ENCODE results near the gene CD200R1L. TPM values are rescaled to one million over a fixed set of nuclear protein-coding genes. Genes with fewer than 3 reads are reported as not detected.

Gene CD200R1L
- total RNA-seq, 3 donors from 2014 or later, result not detected

GRCh38 chr3:112773864-112774263, 72.8 kb downstream of the CD200R1L start:
- intact Hi-C loops (cut with DNase I, micrococcal nuclease), result no loop called here
- no peaks in the 10 kb centered on the region for H3K9me3 ChIP-seq
- peaks cover 9% of the 10 kb centered on the region for H3K4me1 ChIP-seq (ENCODE audit: low read depth)
- DNase-seq (peak in 2 of 3 donors; percentile 26 to 29), ATAC-seq (peak; percentile 85)
- no peak for TF ChIP-seq CTCF (IDR thresholded peaks at IDR 0.05)
- no peaks in the 10 kb centered on the region for H3K36me3 ChIP-seq (ENCODE audit: low read depth)
- H3K4me3 ChIP-seq, result no peak overlapping the region

- H3K36me3 ChIP-seq (ENCODE audit: low read depth), result no peaks in the 10 kb centered on the region
- no peak for TF ChIP-seq CTCF (IDR thresholded peaks at IDR 0.05)
- no peak for ATAC-seq
- peaks cover 9% of the 10 kb centered on the region for H3K4me1 ChIP-seq (ENCODE audit: low read depth)
- intact Hi-C loops (cut with DNase I, micrococcal nuclease), result no loop called here
- H3K9me3 ChIP-seq, result no peaks in the 10 kb centered on the region
- no peak overlapping the region for H3K4me3 ChIP-seq
- DNase-seq, result no peak
These were observed 75.7 kb downstream of the CD200R1L start for GRCh38 chr3:112770951-112771350.

- DNase-seq, result no peak
- ATAC-seq, result no peak
- Histone ChIP-seq H3K4me1 (ENCODE audit: low read depth) (peaks cover 9% of the 10 kb centered on the region), H3K36me3 (ENCODE audit: low read depth) (no peaks in the 10 kb centered on the region), H3K4me3 (no peak overlapping the region), H3K9me3 (no peaks in the 10 kb centered on the region)
- no peak for TF ChIP-seq CTCF (IDR thresholded peaks at IDR 0.05)
- intact Hi-C loops (cut with DNase I, micrococcal nuclease), result no loop called here
These were observed 76.5 kb downstream of the CD200R1L start for GRCh38 chr3:112770032-112770626.

GRCh38 chr3:112769286-112769978, 77.2 kb downstream of the CD200R1L start:
- intact Hi-C loops (cut with DNase I, micrococcal nuclease), result no loop called here
- no peak for DNase-seq
- Histone ChIP-seq H3K4me1 (ENCODE audit: low read depth) (peaks cover 6% of the 10 kb centered on the region), H3K9me3 (no peaks in the 10 kb centered on the region), H3K4me3 (no peak overlapping the region), H3K36me3 (ENCODE audit: low read depth) (no peaks in the 10 kb centered on the region)
- no peak for TF ChIP-seq CTCF (IDR thresholded peaks at IDR 0.05)
- ATAC-seq, result no peak

GRCh38 chr3:112767777-112768176, 78.9 kb downstream of the CD200R1L start:
- intact Hi-C loops (cut with DNase I, micrococcal nuclease), result no loop called here
- H3K4me1 ChIP-seq (ENCODE audit: low read depth), result no peaks in the 10 kb centered on the region
- no peaks in the 10 kb centered on the region for H3K36me3 ChIP-seq (ENCODE audit: low read depth)
- no peaks in the 10 kb centered on the region for H3K9me3 ChIP-seq
- TF ChIP-seq CTCF (IDR thresholded peaks at IDR 0.05), result no peak
- H3K4me3 ChIP-seq, result no peak overlapping the region
- no peak for DNase-seq
- ATAC-seq, result no peak
